GM18526 (cell line): Measurements from ENCODE around the gene P2RX2.

Source experiments
- POLR2A ChIP-seq: IDR thresholded peaks from 3 replicates; pipeline ENCODE4 v1.6.1; 2011; ENCODE audit not compliant: insufficient read length; ENCODE audit errors: extremely low read depth

The P2RX2 gene

DNA sequence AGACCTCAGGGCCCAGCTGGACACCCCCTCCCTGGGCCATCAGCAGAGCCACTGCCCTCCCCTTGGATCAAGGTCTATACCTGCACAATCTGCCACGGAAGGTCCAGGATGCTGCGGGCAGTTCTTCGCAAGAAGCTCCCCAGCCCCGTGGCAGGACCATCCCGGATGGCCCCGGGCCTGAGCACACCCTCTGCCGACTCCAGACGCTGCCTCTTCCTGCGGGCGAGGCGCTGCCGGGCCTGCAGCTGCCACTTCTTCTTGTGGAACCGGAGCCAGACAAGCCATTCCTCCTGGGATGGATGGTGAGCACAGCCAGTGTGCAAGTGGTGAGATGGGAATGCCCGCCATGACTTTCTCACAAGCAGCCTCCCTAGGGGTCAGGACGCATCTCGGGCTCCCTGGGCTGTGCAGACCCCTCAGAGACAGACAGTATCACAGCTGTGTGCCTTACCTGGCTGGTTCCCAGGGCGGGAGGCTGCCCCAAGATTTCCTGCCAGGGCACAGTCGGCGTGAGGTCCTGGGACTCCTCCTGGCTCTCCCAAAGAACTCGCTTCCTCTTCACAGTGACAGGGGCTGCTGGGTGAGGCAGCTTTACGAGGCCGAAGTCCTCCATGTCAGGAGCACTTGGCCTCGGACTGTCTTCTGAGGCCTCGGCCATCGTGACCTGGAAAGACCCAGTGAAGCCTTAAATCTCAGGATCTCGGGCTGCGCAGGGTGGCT is 30.8 kb downstream of the P2RX2 start:
- TF ChIP-seq POLR2A = no peak

- TF ChIP-seq POLR2A = no peak
Measured at GRCh38 chr12:132651444-132652100, 33.0 kb downstream of the P2RX2 start.

DNA sequence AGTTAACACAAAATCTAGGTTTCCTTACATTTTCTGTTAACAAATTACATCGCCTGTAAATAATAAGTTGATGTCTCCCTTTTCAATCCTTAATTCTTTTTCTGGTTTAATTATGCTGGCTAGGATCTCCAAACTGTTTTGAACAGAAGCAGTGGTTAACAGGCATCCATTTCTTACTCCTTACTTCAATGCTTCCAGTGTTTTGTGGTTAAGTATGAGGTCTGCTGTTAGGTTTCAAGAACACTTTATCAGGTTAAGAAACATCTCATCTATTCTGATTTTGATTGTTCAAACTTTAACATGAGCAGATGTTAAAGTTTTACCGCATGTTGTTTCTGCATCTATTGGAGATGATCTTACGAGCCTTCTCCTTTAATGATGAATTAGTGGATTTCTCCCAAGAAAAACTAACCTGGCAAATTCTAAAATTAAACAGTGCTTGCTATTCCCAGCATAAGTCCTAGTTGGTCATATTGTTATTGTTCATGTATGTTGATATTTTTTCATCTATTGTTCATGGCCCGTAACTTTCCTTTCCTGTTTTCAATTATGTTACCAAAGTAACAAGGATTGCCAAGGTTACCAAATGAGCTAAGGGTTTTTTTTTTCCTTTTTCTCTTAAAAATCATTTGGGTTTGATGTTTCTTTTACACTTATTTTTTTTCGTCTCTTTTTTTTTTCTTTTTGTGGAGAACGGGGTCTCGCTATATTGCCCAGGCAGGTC is 35.2 kb downstream of the P2RX2 start:
- TF ChIP-seq POLR2A = no peak

- no peak for TF ChIP-seq POLR2A
Measured at GRCh38 chr12:132657004-132657727, 38.6 kb downstream of the P2RX2 start.

GRCh38 chr12:132658149-132658894 is 39.7 kb downstream of the P2RX2 start:
- TF ChIP-seq POLR2A = no peak

GRCh38 chr12:132659146-132659545 is 40.6 kb downstream of the P2RX2 start:
- TF ChIP-seq POLR2A = no peak

DNA sequence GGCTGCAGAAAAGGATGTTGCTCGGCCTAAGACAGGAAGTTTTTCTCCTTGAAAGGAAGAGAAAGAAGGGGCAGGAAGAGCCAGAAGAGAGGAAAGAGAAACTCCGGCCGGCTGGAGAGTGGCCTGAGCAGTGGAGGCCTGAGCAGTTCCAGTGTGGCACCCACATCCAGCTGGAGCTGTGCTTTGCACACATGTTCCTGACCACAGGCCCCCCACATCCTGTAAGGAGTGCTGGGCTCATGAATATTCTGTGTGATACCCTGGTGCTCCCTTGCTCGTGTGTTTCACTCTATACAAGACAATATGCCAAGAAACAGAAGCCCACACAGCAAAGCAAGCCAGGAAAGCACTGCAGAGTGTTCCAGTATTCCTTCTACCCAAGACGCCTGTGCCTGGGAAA is 41.5 kb downstream of the P2RX2 start:
- no peak for TF ChIP-seq POLR2A

GRCh38 chr12:132660996-132661395 is 42.4 kb downstream of the P2RX2 start:
- TF ChIP-seq POLR2A = no peak

DNA sequence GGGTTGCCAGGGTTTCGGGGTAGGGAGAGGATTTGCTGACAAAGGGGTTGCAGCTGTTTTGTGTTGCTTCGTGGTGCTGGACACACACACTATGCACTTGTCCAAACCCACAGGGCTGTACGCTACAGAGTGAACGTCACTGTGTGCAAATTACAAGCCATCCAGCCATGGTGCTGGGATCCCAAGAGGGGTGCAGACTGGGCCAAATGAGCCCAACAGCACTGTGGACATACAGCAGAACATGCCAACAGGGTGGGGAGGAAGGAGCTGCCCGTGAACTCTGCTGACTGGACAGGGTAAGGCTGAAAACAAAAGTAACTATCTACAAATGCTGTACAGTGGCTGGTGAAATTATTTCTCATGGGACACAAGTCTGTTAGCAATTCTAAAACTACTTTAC is 43.4 kb downstream of the P2RX2 start:
- no peak for TF ChIP-seq POLR2A

GRCh38 chr12:132662901-132663755 is 44.6 kb downstream of the P2RX2 start:
- TF ChIP-seq POLR2A = no peak

- TF ChIP-seq POLR2A = no peak
Measured at GRCh38 chr12:132664206-132665148, 45.9 kb downstream of the P2RX2 start.

- no peak for TF ChIP-seq POLR2A
Measured at GRCh38 chr12:132665149-132665491, 46.5 kb downstream of the P2RX2 start.

- TF ChIP-seq POLR2A = no peak
Measured at GRCh38 chr12:132665794-132666193, 47.2 kb downstream of the P2RX2 start.
